WTC11 (cell line): ENCODE data around the gene POC5. TPM values are rescaled to one million over a fixed set of nuclear protein-coding genes. Genes with fewer than 3 reads are reported as not detected.

Experiments
- ATAC-seq: fragments of 200-7000 bp; cut with Tn5 transposase; 2 replicates; pipeline ENCODE4 v1.10.0; 2021; ENCODE audit warnings: mild to moderate bottlenecking, moderate library complexity
- CTCF ChIA-PET: fragments of 300-600 bp; sonication (Branson Sonifier 250); formaldehyde crosslinking; loops from one replicate; lab custom pipeline; 2021; ENCODE audit warnings: antibody characterized with exemption; lab: Charles Lee
- POLR2A ChIA-PET: fragments of 350-600 bp; sonication (Branson Sonifier 250); formaldehyde crosslinking; loops from one replicate; lab custom pipeline; 2021; ENCODE audit warnings: antibody characterized with exemption; lab: Charles Lee
- DNase-seq: peaks from one replicate; pipeline ENCODE4 v3.0.0; 2021; ENCODE audit warnings: low spot score
- H3K27ac Mint-ChIP-seq: 2 replicates; pipeline ENCODE4 v1.8.0; 2021; ENCODE audit warnings: mixed read lengths
- H3K27me3 Mint-ChIP-seq: 2 replicates; pipeline ENCODE4 v1.8.0; 2021; ENCODE audit warnings: low read depth, mild to moderate bottlenecking, moderate library complexity, mixed read lengths
- H3K36me3 Mint-ChIP-seq: 2 replicates; pipeline ENCODE4 v1.8.0; 2021; ENCODE audit warnings: mixed read lengths
- H3K4me1 Mint-ChIP-seq: 2 replicates; pipeline ENCODE4 v1.8.0; 2022; ENCODE audit warnings: mixed read lengths
- H3K4me3 Mint-ChIP-seq: 2 replicates; pipeline ENCODE4 v1.8.0; 2021; ENCODE audit warnings: mild to moderate bottlenecking, moderate library complexity, mixed read lengths
- H3K9me3 Mint-ChIP-seq: 2 replicates; pipeline ENCODE4 v1.8.0; 2021; ENCODE audit warnings: mixed read lengths
- AR ChIP-seq: fragments of 250-450 bp; sonication (Bioruptor Pico); IDR thresholded peaks from 2 replicates; pipeline ENCODE4 v1.9.0; 2021; ENCODE audit warnings: mild to moderate bottlenecking
- E2F5 ChIP-seq: sonication (generic); formaldehyde crosslinking; IDR thresholded peaks from 2 replicates; pipeline ENCODE4 v1.8.1; 2022; ENCODE audit warnings: mild to moderate bottlenecking, moderate library complexity, missing genetic modification reagents
- FOXP1 ChIP-seq: sonication (generic); formaldehyde crosslinking; IDR thresholded peaks from 2 replicates; pipeline ENCODE4 v1.8.0; 2022; ENCODE audit warnings: missing genetic modification reagents, mild to moderate bottlenecking, moderate library complexity, borderline replicate concordance
- GTF2I ChIP-seq: fragments of 250-450 bp; sonication (Bioruptor Pico); conservative IDR thresholded peaks from 2 replicates; pipeline ENCODE4 v1.4.0; 2021; ENCODE audit warnings: mild to moderate bottlenecking
- IRF1 ChIP-seq: sonication (generic); formaldehyde crosslinking; IDR thresholded peaks from 2 replicates; pipeline ENCODE4 v1.8.0; 2023; ENCODE audit warnings: missing genetic modification reagents
- IRF2 ChIP-seq: sonication (generic); formaldehyde crosslinking; IDR thresholded peaks from 2 replicates; pipeline ENCODE4 v1.8.0; 2022; ENCODE audit warnings: low read depth, missing genetic modification reagents, borderline replicate concordance
- NFE2L1 ChIP-seq: sonication (generic); formaldehyde crosslinking; IDR thresholded peaks from 2 replicates; pipeline ENCODE4 v1.8.1; 2023; ENCODE audit warnings: missing genetic modification reagents
- NFYB ChIP-seq: sonication (generic); formaldehyde crosslinking; conservative IDR thresholded peaks from 2 replicates; pipeline ENCODE4 v1.8.0; 2022; ENCODE audit warnings: low read depth, missing genetic modification reagents
- NR1H2 ChIP-seq: sonication (generic); formaldehyde crosslinking; IDR thresholded peaks from 2 replicates; pipeline ENCODE4 v1.9.0; 2021; ENCODE audit warnings: mild to moderate bottlenecking, moderate library complexity, missing genetic modification reagents
- SMAD4 ChIP-seq: sonication (generic); formaldehyde crosslinking; IDR thresholded peaks from 2 replicates; pipeline ENCODE4 v1.8.0; 2022; ENCODE audit warnings: mild to moderate bottlenecking, missing genetic modification reagents
- TCF7 ChIP-seq: sonication (generic); formaldehyde crosslinking; IDR thresholded peaks from 2 replicates; pipeline ENCODE4 v1.8.0; 2022; ENCODE audit warnings: mild to moderate bottlenecking, low read depth, missing genetic modification reagents, moderate library complexity
- TEAD1 ChIP-seq: sonication (generic); formaldehyde crosslinking; IDR thresholded peaks from 2 replicates; pipeline ENCODE4 v1.8.0; 2022; ENCODE audit warnings: mild to moderate bottlenecking, missing genetic modification reagents
- ZBTB43 ChIP-seq: sonication (generic); formaldehyde crosslinking; IDR thresholded peaks from 2 replicates; pipeline ENCODE4 v1.8.1; 2023; ENCODE audit warnings: mild to moderate bottlenecking, missing genetic modification reagents
- ZNF232 ChIP-seq: sonication (generic); formaldehyde crosslinking; IDR thresholded peaks from 2 replicates; pipeline ENCODE4 v1.8.0; 2022; ENCODE audit warnings: mild to moderate bottlenecking, missing genetic modification reagents
- ZNF263 ChIP-seq: sonication (generic); formaldehyde crosslinking; IDR thresholded peaks from 2 replicates; pipeline ENCODE4 v1.8.1; 2022; ENCODE audit warnings: low read depth, mild to moderate bottlenecking, moderate library complexity, missing genetic modification reagents
- ZNF396 ChIP-seq: fragments of 250-450 bp; sonication (Bioruptor Pico); IDR thresholded peaks from 2 replicates; pipeline ENCODE4 v1.8.0; 2021; ENCODE audit warnings: mild to moderate bottlenecking, moderate library complexity, borderline replicate concordance
- ZNF512 ChIP-seq: sonication (generic); formaldehyde crosslinking; IDR thresholded peaks from 2 replicates; pipeline ENCODE4 v1.8.1; 2022; ENCODE audit warnings: missing genetic modification reagents, borderline replicate concordance
- ZSCAN18 ChIP-seq: fragments of 250-450 bp; sonication (Bioruptor Pico); IDR thresholded peaks from 2 replicates; pipeline ENCODE4 v2.1.2; 2022; ENCODE audit warnings: mild to moderate bottlenecking, moderate library complexity
- total RNA-seq: library from RNA; stranded (reverse); gene quantifications from 3 replicates; pipeline ENCODE4 v1.2.3, GENCODE V29; 2021
- TF ChIP-seq, protein P1 (sequence below): sonication (generic); formaldehyde crosslinking; IDR thresholded peaks from 2 replicates; pipeline ENCODE4 v1.8.1; 2023; ENCODE audit warnings: mild to moderate bottlenecking, missing genetic modification reagents, moderate library complexity
- TF ChIP-seq, protein P2 (sequence below): sonication (generic); formaldehyde crosslinking; IDR thresholded peaks from 2 replicates; pipeline ENCODE4 v1.8.0; 2022; ENCODE audit warnings: mild to moderate bottlenecking, missing genetic modification reagents

Gene POC5
- total RNA-seq, 1 experiment from 2014 or later, result 13.4 TPM

- TF ChIP-seq AR (CRISPR knock-in tag) (no peak), ZBTB43 (no peak), IRF2 (CRISPR knock-in tag) (no peak)
- TF ChIP-seq, all 79 proteins: peak for 11
These were observed at the start of gene POC5 (continued) for GRCh38 chr5:75717082-75717922.

- H3K9me3 Mint-ChIP-seq, result no peaks in the 10 kb centered on the region
- ChIA-PET POLR2A (no interaction called here), CTCF (no interaction called here)
- no peak overlapping the region for H3K4me3 Mint-ChIP-seq
- peaks cover 7% of the 10 kb centered on the region; the same call in 1 of the 2 replicates for H3K27me3 Mint-ChIP-seq
- H3K27ac Mint-ChIP-seq, result no peak overlapping the region
- DNase-seq (no peak), ATAC-seq (no peak)
- no peaks in the 10 kb centered on the region for H3K4me1 Mint-ChIP-seq
- TF ChIP-seq ZSCAN18 (CRISPR knock-in tag) (no peak), E2F5 (CRISPR knock-in tag) (no peak), ZNF263 (no peak), SMAD4 (CRISPR knock-in tag) (no peak), IRF1 (CRISPR knock-in tag) (no peak)
- no peaks in the 10 kb centered on the region for H3K36me3 Mint-ChIP-seq
These were observed 40.9 kb upstream of the POC5 start for GRCh38 chr5:75758116-75758515.

DNA sequence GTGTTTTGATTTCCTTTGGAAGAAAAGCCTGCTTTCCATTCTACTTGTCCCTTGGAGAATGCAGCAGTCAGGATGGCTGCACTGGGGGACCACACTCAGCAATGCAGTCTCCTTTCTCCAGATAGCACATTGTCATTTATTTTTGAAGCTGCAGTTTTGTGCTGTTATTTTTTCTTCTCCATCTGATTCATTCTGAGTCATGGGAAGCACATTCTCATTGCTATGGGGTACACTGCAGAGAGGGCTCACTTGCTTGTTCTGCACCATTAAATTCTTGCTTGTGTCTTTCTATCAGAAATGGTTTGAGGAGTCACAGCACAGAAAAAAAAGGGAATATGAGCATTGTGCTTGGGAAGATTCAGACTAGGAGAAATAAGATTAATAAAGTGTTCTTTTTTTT, 39.7 kb upstream of the POC5 start:
- H3K4me1 Mint-ChIP-seq, result no peaks in the 10 kb centered on the region
- ChIA-PET POLR2A (no interaction called here), CTCF (no interaction called here)
- H3K9me3 Mint-ChIP-seq, result no peaks in the 10 kb centered on the region
- H3K36me3 Mint-ChIP-seq, result no peaks in the 10 kb centered on the region
- DNase-seq, result no peak
- no peak overlapping the region for H3K4me3 Mint-ChIP-seq
- no peak overlapping the region for H3K27ac Mint-ChIP-seq
- peaks cover 7% of the 10 kb centered on the region; the same call in 1 of the 2 replicates for H3K27me3 Mint-ChIP-seq
- ATAC-seq, result no peak
- TF ChIP-seq SMAD4 (CRISPR knock-in tag), result no peak
- TF ChIP-seq NFE2L1 (CRISPR knock-in tag), result no peak
- no peak for TF ChIP-seq ZNF396 (CRISPR knock-in tag)
- no peak for TF ChIP-seq NR1H2 (CRISPR knock-in tag)
- TF ChIP-seq, protein P1, sequence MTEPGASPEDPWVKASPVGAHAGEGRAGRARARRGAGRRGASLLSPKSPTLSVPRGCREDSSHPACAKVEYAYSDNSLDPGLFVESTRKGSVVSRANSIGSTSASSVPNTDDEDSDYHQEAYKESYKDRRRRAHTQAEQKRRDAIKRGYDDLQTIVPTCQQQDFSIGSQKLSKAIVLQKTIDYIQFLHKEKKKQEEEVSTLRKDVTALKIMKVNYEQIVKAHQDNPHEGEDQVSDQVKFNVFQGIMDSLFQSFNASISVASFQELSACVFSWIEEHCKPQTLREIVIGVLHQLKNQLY (CRISPR knock-in tag), result no peak
- no peak for TF ChIP-seq GTF2I (CRISPR knock-in tag)
- no peak for TF ChIP-seq ZNF512 (CRISPR knock-in tag)
- no peak for TF ChIP-seq ZNF263
- no peak for TF ChIP-seq TCF7
- TF ChIP-seq, protein P2, sequence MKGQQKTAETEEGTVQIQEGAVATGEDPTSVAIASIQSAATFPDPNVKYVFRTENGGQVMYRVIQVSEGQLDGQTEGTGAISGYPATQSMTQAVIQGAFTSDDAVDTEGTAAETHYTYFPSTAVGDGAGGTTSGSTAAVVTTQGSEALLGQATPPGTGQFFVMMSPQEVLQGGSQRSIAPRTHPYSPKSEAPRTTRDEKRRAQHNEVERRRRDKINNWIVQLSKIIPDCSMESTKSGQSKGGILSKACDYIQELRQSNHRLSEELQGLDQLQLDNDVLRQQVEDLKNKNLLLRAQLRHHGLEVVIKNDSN (CRISPR knock-in tag), result no peak
- no peak for TF ChIP-seq ZNF232
- no peak for TF ChIP-seq FOXP1
- TF ChIP-seq TEAD1 (CRISPR knock-in tag), result no peak
- no peak for TF ChIP-seq NFYB (CRISPR knock-in tag)
